Raji (cell line): ENCODE data around the gene CLRN2.

ENCODE experiments used
- POLR2A ChIP-seq: IDR thresholded peaks from 2 replicates; pipeline ENCODE4 v1.6.1; 2011; ENCODE audit warnings: low read depth, low read length, control low read depth; ENCODE audit not compliant: insufficient read depth

The CLRN2 gene

DNA sequence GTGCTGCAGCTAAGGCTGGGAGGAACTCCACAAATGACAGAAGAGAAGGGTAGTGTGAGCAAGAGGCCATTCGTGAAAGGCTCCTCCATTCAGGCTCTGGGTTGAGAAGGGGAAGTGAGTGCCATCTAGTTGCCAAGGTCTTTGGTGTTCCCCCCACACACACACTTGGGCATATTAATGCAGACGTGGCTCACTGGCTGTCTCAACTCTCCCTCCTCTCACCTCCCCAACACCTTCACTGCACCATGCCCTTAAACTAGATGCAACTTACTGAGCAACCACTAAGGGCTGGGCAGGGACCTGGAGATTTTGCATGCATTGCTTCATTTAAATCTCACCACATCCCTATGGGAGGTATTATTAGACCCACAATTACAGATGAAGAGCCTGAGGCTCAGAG, 8.7 kb downstream of the CLRN2 start:
- TF ChIP-seq POLR2A: no peak

DNA sequence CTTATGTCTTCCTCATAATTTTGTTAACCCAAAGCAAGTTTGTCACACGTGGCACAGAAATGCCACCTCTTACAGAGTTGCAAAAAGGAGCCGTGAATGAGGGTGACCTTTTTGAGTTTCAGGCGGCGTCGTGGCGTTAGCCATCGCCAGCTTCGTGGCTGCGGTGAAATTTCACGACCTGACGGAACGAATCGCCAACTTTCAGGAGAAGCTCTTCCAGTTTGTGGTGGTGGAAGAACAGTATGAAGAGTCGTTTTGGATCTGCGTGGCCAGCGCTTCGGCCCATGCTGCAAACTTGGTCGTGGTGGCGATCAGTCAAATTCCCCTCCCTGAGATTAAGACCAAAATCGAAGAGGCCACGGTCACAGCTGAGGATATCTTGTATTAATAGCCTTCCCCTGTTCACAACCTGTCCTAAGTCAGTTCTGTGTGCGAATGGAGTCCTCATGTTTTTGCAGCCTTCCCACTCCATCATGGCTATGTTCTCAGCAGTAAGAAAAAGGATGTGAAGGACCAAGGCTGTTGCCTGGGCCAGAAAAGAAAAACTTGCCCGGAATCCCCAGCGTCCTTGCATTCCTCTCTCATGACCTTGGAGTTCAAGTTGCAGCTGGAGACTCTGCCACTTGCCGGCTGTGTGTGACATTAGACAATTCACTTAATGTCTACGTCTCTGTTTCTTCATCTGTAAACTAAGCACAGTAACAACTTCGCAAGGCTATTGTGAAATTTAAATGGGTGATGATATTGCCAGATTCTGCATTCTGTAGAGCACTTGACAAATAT, 11.9 kb downstream of the CLRN2 start:
- TF ChIP-seq POLR2A: no peak

DNA sequence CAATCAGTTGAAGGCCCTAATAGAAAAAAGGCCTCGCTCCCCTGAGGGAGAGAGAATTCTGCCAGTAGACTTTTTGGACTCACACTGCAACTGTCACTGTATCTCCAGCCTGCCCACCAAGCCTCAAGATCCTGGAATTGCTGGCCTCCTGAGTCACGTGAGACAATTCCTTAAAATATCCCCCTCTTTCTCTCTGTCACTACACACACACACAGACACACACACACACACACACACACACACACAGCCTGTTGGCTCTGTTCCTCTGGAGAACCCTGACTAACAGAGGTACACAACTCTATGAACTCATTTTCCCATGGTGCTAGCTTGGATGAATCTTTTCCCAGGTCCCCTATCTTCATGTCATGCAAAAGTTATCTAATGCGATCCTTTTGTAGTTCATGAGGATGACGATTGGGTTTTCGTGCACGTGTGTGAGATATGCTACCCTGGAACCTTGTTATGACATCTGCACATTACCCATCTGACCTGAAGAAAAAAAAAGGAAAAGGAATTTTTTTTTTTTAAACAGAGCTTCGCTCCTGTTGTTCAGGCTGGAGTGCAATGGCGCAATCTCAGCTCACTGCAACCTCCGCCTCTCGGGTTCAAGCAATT, 13.7 kb downstream of the CLRN2 start:
- TF ChIP-seq POLR2A: no peak

DNA sequence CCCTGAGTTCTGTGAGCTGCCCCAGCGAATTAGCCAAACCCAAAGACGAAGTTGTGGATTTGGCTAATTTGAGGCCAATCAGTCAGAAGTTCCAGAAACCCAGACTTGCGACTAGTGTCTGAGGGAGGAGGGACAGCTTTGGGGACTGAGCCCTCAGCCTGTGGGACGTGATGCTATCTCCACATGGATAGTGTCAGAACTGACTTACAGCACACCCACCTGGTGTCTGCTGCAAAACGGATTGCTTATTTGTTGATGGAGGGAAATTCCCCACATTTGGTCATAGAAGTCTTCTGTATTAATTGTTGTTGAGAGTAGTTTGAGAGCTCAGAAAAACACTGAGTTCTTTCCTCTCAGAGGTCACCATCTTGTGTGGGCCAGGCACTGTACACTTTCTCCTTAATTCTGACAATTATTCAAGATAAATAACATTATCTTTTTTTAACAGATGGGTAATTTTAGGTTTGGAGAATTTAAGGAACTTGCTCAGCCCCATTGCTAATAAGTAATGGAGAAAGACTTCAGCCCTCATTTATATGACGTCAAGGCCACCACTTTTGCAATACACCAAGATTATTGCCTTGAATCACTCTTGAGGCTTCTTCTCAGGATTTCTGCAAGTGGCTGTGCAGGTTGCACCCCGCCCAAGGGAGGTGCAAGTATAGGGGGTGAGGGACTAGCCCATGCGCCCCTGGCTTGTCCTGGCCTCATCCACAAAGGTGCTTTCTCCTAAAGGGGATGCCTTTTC, 16.7 kb downstream of the CLRN2 start:
- no peak for TF ChIP-seq POLR2A

DNA sequence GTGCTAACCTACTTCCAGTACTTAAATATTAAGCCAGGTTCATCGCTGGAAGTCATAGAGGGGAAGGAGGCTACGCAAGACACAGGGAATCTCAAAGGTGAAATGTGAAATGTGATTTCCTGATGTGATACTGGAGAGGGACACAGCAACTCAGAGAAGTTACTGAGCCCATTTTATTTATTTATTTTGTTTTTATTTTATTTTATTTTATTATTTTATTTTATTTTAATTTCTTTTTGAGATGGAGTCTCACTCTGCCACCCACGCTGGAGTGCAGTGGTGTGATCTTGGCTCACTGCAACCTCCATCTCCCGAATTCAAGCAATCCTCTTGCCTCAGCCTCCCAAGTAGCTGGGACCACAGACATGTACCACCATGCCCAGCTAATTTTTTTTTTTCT, 19.7 kb downstream of the CLRN2 start:
- no peak for TF ChIP-seq POLR2A

DNA sequence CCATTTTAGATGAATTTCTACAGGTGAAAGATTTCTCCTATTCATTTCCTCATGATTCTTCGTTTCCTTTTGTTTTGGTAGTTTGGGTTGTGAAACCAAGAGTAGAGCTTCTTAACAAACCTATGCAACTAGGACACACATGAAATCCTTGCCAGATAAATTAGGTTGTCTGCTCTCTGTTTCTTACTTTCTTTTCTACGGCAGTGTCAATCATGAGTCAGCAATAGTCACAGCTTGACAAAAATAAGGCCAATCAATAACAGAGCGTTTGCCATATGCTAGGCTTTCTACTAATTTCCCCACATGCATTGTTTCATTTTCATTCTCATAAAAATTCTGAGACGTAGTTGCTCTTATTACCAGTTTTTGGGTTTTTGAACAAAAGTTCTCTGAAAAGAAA, 20.3 kb downstream of the CLRN2 start:
- TF ChIP-seq POLR2A: no peak

DNA sequence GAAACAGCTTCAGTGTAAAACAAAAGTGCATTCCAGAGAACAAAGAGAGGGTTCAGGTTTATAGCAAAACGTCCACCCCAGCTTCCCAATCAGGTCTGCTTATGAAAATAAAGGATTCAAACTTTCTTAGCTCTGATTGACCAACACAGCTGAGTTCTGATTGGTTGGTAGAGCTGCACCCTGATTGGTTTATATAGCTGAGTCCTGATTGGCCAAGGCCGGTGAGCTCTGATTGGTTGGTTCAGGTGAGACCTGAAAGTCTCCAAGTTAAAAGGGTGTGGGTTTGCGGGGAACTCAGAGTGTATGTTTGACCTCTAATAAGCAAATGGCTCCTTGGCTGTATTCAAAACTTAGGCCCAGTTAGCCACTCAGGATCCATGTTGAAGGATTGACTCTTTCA, 20.9 kb downstream of the CLRN2 start:
- no peak for TF ChIP-seq POLR2A

DNA sequence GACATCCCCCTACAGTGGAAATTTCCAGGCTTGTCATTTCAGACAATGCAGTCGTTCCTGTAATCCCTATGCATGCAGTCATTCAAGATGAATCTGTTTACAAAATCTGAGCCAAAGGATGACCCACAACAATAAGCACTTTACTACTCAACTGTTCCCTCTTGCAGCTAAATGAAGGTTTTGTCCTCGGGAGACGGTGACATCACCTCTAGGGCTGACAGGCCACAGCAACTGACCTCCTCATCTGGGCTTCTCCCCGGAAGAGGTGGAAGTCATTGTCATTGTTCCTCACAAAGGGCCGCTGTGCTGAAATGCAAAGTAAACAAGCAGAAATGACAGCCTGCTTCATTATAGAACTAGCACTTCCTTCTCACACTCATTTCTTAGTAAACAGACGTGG, 29.2 kb downstream of the CLRN2 start:
- TF ChIP-seq POLR2A: no peak

DNA sequence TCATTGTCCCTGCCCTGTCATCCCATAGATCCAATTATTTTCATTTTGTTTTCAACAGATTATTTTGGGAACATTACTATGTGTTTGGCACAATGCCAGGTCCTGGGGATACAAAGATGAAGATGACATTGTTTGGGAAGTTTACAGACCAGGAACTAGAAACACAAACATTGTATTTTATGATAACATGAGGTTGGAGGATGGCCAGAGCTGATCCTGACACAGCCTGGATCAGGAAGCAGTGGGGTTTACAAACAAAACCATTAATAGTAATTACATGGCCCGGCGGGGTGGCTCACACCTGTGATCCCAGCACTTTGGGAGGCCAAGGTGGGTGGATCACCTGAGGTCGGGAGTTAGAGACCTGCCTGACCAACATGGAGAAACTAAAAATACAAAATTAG, 29.9 kb downstream of the CLRN2 start:
- TF ChIP-seq POLR2A: no peak

DNA sequence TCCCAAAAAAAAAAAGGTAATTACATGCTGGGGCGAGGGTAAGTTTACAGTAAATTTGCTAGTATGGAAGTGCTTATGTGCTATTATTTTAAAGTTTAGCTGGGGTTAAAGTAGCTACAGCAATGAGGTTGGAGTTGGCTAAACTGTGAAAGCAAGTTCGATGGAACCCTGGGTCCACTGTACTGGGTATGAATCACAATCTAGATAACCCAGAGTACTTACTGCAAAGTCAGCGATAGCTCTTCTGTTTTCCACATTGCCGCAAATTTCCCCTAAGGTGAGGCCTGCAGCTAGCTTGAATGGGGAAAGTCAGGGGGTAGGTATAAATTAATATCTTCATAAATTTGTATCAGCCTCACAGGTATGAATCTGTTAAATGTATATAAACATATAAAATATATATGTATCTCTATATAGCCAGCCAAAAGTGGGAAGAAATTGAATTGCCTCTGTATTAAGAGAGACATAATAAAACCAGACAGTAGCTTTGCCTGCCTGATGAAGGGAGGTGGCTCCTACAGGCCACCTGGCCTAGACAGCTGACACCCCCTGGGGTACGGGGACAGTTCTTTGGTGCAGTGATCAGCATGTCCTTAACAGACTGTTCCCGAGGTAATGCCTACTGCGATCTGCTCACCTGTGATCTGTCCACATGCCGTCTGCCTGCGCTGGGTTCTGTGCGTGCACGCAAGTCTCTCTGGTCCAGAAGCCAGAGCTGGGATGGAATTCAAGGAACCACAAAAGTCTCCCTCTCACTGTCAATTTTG, 30.6 kb downstream of the CLRN2 start:
- TF ChIP-seq POLR2A: no peak

DNA sequence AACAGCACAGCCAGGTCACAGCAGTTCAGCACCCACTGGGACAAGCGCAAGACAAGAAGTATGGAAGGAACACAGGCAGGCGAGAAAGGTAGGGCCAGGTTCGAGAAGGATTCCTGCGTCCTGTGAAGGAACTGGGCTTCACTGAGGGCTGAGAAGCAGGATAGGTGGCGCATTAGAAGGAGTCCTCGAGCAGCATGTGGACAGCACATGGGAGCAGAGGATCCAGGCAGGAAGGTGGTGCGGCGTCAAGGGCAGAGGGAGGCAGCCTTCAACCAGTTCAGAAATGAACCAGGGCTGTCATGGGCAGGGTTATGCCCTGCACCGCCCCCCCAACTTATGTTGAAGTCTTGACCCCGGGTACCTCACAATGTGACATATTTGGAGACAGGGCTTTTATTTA, 31.3 kb downstream of the CLRN2 start:
- no peak for TF ChIP-seq POLR2A

DNA sequence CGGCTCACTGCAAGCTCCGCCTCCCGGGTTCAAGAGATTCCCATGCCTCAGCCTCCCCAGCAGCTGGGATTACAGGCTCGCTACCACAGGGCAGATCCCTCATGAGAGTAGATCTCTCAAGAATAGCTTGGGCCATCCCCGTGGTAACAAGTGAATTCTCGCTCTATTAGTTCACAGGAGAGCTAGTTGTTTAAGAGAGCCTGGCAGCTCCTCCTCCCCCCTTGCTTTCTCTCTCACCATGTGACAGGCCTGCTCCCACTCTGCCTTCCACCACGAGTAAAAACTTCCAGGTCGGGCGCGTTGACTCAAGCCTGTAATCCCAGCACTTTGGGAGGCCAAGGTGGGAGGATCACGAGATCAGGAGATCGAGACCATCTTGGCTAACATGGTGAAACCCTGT, 31.7 kb downstream of the CLRN2 start:
- no peak for TF ChIP-seq POLR2A

DNA sequence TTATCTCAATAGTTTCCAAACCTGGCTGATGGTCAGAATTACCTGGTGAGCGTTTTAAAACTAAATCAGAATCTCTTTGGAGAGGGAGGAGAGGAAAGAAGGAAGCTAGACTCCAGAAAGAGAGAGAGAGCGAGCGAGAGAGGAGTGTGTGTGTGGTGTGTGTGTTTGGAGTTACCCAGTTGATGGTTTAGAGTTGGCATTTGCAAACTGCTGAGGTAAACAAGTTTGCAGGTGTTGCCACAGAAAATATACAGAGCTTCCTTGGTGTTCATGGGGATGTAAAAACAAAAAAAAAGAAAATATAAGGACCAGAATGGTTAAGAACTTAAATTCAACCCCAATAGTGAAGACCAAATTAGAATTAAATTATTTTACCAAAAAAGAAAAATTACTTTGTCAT, 35.6 kb downstream of the CLRN2 start:
- no peak for TF ChIP-seq POLR2A

DNA sequence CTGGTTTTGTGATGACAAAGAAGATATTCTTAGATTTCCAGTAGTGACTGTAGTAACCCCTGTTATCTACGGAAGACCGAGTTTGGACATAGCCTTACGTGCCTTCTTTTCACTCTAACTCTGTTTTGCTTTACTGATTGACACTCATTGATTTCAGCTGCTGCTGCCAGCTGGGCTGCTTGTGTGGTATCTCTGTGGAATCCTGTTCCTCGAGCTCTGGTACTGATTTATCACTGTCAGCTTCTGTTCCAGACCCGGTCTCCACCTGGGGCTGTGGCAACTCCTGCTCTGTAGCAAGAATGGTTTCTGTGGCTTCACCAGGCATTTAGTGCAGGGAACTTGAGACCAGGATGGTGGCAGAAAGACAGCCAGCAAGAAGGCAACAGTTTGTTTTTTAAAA, 37.5 kb downstream of the CLRN2 start:
- TF ChIP-seq POLR2A: no peak

DNA sequence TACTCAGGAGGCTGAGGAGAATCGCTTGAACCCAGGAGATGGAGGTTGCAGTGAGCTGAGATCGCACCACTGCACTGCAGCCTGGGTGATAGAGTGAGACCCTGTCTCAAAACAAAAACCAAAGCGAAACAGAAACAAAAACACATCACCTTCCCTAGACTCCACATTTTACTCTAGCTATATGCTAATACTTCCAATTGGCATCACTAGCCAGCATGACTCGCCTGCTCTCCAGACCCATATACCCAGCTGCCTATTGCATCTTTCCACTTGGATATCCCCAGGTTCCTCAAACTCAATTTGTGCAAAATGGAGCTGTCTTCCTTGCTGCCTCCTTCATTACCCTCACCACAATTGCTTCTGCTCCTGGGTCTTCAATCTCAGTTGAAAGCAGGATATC, 39.6 kb downstream of the CLRN2 start:
- no peak for TF ChIP-seq POLR2A
